Measurements from ENCODE around the gene BCL2L14. TPM values are rescaled to one million over a fixed set of nuclear protein-coding genes. Genes with fewer than 3 reads are reported as not detected.

The BCL2L14 gene
- total RNA-seq, 1 experiment from 2014 or later = not detected

DNA sequence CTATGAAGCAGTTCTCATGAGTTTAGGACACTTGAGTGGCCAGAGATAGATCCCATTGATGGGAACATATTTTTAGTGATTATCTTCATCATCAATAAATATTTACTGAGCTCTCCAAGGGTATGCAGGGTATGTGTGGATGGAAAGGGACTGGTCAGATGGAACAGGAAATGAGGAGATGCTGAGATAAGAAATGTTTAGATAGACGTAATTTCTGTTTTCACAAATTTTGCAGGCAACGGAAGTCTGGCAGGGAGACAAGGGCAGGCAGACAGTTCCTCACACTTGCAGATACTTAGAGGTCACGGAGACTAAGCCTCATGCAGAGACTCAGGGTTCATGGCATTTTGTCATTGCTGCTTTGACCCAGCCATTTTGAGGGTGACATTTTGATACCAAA lies 24.3 kb downstream of the BCL2L14 start:
- intact Hi-C loops (cut with micrococcal nuclease; ENCODE audit: unreplicated experiment) = no loop called here
- POLR2A ChIA-PET (ENCODE audit: low non-redundant PET) = no interaction called here
- Histone ChIP-seq H3K36me3 (ENCODE audit: insufficient read depth, low read length, poor library complexity, severe bottlenecking) (no peaks in the 10 kb centered on the region), H3K4me3 (ENCODE audit: low read depth, low read length, poor library complexity, severe bottlenecking) (no peak overlapping the region), H3K27me3 (replicated peaks; ENCODE audit: insufficient read depth, low read depth, low read length, poor library complexity) (no peaks in the 10 kb centered on the region), H3K9me3 (ENCODE audit: low read depth, low read length, poor library complexity, severe bottlenecking) (no peaks in the 10 kb centered on the region), H3K4me1 (ENCODE audit: insufficient read depth, low read length, poor library complexity, severe bottlenecking) (peaks cover 20% of the 10 kb centered on the region), H3K27ac (ENCODE audit: low read depth, low read length, poor library complexity, severe bottlenecking) (no peak overlapping the region)
- TF ChIP-seq EZH2 (IDR thresholded peaks at IDR 0.05; ENCODE audit: borderline replicate concordance, low read depth, low read length, poor library complexity, severe bottlenecking) = no peak
- TF ChIP-seq, protein P1, sequence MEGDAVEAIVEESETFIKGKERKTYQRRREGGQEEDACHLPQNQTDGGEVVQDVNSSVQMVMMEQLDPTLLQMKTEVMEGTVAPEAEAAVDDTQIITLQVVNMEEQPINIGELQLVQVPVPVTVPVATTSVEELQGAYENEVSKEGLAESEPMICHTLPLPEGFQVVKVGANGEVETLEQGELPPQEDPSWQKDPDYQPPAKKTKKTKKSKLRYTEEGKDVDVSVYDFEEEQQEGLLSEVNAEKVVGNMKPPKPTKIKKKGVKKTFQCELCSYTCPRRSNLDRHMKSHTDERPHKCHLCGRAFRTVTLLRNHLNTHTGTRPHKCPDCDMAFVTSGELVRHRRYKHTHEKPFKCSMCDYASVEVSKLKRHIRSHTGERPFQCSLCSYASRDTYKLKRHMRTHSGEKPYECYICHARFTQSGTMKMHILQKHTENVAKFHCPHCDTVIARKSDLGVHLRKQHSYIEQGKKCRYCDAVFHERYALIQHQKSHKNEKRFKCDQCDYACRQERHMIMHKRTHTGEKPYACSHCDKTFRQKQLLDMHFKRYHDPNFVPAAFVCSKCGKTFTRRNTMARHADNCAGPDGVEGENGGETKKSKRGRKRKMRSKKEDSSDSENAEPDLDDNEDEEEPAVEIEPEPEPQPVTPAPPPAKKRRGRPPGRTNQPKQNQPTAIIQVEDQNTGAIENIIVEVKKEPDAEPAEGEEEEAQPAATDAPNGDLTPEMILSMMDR (conservative IDR thresholded peaks at IDR 0.05; ENCODE audit: low read depth, low read length) = no peak
- BruUV-seq (replicated peaks) = no TSS peak
- DNase-seq (ENCODE audit: low spot score) = no peak
- CTCF ChIA-PET = no interaction called here

DNA sequence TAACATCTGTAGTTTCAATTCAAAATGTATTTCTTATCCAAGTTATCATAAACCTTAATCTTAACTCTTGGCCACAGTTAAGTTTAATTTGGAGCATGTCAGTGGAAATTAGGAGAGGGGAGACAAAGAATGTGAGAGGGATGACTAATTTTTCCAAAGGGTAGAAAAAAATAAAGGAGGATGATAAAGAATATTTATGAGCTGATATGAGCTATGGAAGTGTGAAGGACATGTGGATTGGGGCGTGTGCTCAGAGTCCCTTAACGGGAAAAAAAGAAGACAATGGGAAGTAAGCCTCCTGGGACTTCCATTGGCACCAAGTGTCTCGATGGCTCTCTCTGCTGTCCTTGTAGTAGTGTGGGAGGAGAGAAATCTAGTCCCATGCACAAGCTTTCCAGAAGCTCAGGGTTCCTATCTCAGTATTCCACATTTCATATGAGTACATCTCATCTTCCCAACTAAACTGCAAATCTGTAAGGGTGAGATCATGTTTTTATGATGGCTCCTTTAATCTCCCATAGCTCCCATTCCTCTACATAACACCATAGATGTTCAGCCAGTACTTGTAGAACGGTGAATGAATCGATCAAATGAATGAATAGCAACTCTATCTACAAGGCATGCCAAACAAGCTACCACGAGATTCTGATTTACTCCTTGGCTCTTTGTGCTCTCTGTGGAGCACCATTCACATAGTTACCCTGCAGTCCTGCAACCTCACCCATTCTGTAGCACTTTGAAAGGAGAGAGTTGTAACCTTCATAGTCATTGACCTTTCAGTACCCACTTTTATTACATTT lies 27.4 kb downstream of the BCL2L14 start:
- intact Hi-C loops (cut with micrococcal nuclease; ENCODE audit: unreplicated experiment) = no loop called here
- TF ChIP-seq EZH2 (IDR thresholded peaks at IDR 0.05; ENCODE audit: borderline replicate concordance, low read depth, low read length, poor library complexity, severe bottlenecking) = no peak
- TF ChIP-seq, protein P1 (conservative IDR thresholded peaks at IDR 0.05; ENCODE audit: low read depth, low read length) = no peak
- no TSS peak for BruUV-seq (replicated peaks)
- Histone ChIP-seq H3K4me3 (ENCODE audit: low read depth, low read length, poor library complexity, severe bottlenecking) (no peak overlapping the region), H3K27me3 (replicated peaks; ENCODE audit: insufficient read depth, low read depth, low read length, poor library complexity) (no peaks in the 10 kb centered on the region), H3K9me3 (ENCODE audit: low read depth, low read length, poor library complexity, severe bottlenecking) (no peaks in the 10 kb centered on the region), H3K27ac (ENCODE audit: low read depth, low read length, poor library complexity, severe bottlenecking) (no peak overlapping the region), H3K4me1 (ENCODE audit: insufficient read depth, low read length, poor library complexity, severe bottlenecking) (peaks cover 9% of the 10 kb centered on the region), H3K36me3 (ENCODE audit: insufficient read depth, low read length, poor library complexity, severe bottlenecking) (no peaks in the 10 kb centered on the region)
- POLR2A ChIA-PET (ENCODE audit: low non-redundant PET) = no interaction called here
- CTCF ChIA-PET = no interaction called here
- peak; percentile 40 for DNase-seq (ENCODE audit: low spot score)

DNA sequence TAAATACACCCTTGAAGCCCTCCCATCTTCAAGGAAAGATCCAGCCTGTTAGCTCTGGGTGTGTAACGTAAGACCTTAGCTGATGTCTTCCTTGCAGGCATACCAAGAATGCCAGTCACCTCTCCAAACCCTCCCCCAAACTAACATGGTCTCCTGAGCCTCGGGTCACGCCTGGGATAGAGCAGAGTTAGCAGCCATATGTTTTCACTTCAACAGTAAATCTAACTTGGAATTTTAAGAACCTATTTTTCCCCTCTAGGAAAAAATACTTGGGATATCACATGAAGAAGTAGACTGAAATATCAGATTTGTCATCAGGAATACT lies 27.9 kb downstream of the BCL2L14 start:
- DNase-seq (ENCODE audit: low spot score) = no peak
- H3K36me3 ChIP-seq (ENCODE audit: insufficient read depth, low read length, poor library complexity, severe bottlenecking) = no peaks in the 10 kb centered on the region

More for the DNA sequence above, 27.9 kb downstream of the BCL2L14 start:
- H3K27me3 ChIP-seq (replicated peaks; ENCODE audit: insufficient read depth, low read depth, low read length, poor library complexity) = no peaks in the 10 kb centered on the region
- H3K4me1 ChIP-seq (ENCODE audit: insufficient read depth, low read length, poor library complexity, severe bottlenecking) = peaks cover 8% of the 10 kb centered on the region
- intact Hi-C loops (cut with micrococcal nuclease; ENCODE audit: unreplicated experiment) = no loop called here
- H3K27ac ChIP-seq (ENCODE audit: low read depth, low read length, poor library complexity, severe bottlenecking) = no peak overlapping the region
- BruUV-seq (replicated peaks) = no TSS peak
- TF ChIP-seq, protein P1 (conservative IDR thresholded peaks at IDR 0.05; ENCODE audit: low read depth, low read length) = no peak
- no peak for TF ChIP-seq EZH2 (IDR thresholded peaks at IDR 0.05; ENCODE audit: borderline replicate concordance, low read depth, low read length, poor library complexity, severe bottlenecking)
- H3K4me3 ChIP-seq (ENCODE audit: low read depth, low read length, poor library complexity, severe bottlenecking) = no peak overlapping the region
- CTCF ChIA-PET = no interaction called here
- POLR2A ChIA-PET (ENCODE audit: low non-redundant PET) = no interaction called here
- no peaks in the 10 kb centered on the region for H3K9me3 ChIP-seq (ENCODE audit: low read depth, low read length, poor library complexity, severe bottlenecking)

All from A673 (cell line).